Measurements from ENCODE around the gene RNF113A.
"Not testable (repeated sequence)": the region's sequence is repeated elsewhere in the genome, so short reads cannot be mapped to it uniquely, and the experiment has no call there.

RNF113A gene

GRCh38 chrX:119871599-119872395, at the start of gene RNF113A, which contains the start of gene NDUFA1:
Gene RNF113A (minus strand): TSS chrX:119871733. CDS start chrX:119871613, 120 bp downstream.
Gene NDUFA1 (plus strand): TSS chrX:119871832. CDS start chrX:119871912, 80 bp downstream.
- in situ Hi-C loops (cut with MboI; ENCODE audit: low sequenced_read_pairs), result no loop called here

GRCh38 chrX:119919835-119920585, 48.5 kb upstream of the RNF113A start:
- in situ Hi-C loops (cut with MboI; ENCODE audit: low sequenced_read_pairs), result no loop called here

- in situ Hi-C loops (cut with MboI; ENCODE audit: low sequenced_read_pairs), result no loop called here
These were observed 46.3 kb upstream of the RNF113A start for GRCh38 chrX:119917877-119918276.

- in situ Hi-C loops (cut with MboI; ENCODE audit: low sequenced_read_pairs), result no loop called here
These were observed 44.8 kb upstream of the RNF113A start for GRCh38 chrX:119916310-119916709.

GRCh38 chrX:119900976-119901375, 29.4 kb upstream of the RNF113A start:
- in situ Hi-C loops (cut with MboI; ENCODE audit: low sequenced_read_pairs), result no loop called here

- in situ Hi-C loops (cut with MboI; ENCODE audit: low sequenced_read_pairs), result no loop called here
These were observed 27.6 kb upstream of the RNF113A start for GRCh38 chrX:119899125-119899524.

- in situ Hi-C loops (cut with MboI; ENCODE audit: low sequenced_read_pairs), result no loop called here
These were observed 24.4 kb upstream of the RNF113A start, which contains the start of gene AKAP14 for GRCh38 chrX:119895843-119896326. Gene AKAP14 (plus strand): TSS chrX:119895893. CDS start chrX:119903224, 7,331 bp downstream.

GRCh38 chrX:119891961-119892692, 20.6 kb upstream of the RNF113A start:
- in situ Hi-C loops (cut with MboI; ENCODE audit: low sequenced_read_pairs), result not testable (repeated sequence)

- in situ Hi-C loops (cut with MboI; ENCODE audit: low sequenced_read_pairs), result not testable (repeated sequence)
These were observed 19.1 kb upstream of the RNF113A start for GRCh38 chrX:119890626-119891025.

GRCh38 chrX:119887721-119888425, 16.3 kb upstream of the RNF113A start:
- in situ Hi-C loops (cut with MboI; ENCODE audit: low sequenced_read_pairs), result no loop called here

GRCh38 chrX:119885554-119886428, 14.3 kb upstream of the RNF113A start:
- in situ Hi-C loops (cut with MboI; ENCODE audit: low sequenced_read_pairs), result no loop called here

GRCh38 chrX:119880552-119881437, 9.3 kb upstream of the RNF113A start:
- in situ Hi-C loops (cut with MboI; ENCODE audit: low sequenced_read_pairs), result no loop called here

GRCh38 chrX:119880076-119880475, 8.5 kb upstream of the RNF113A start:
- in situ Hi-C loops (cut with MboI; ENCODE audit: low sequenced_read_pairs), result no loop called here

GRCh38 chrX:119878740-119879139, 7.2 kb upstream of the RNF113A start:
- in situ Hi-C loops (cut with MboI; ENCODE audit: low sequenced_read_pairs), result no loop called here

GRCh38 chrX:119871245-119871598, 311 bp downstream of the RNF113A start:
- in situ Hi-C loops (cut with MboI; ENCODE audit: low sequenced_read_pairs), result no loop called here

GRCh38 chrX:119870626-119871131, 854 bp downstream of the RNF113A start:
- in situ Hi-C loops (cut with MboI; ENCODE audit: low sequenced_read_pairs), result no loop called here

- in situ Hi-C loops (cut with MboI; ENCODE audit: low sequenced_read_pairs), result no loop called here
These were observed 18.1 kb downstream of the RNF113A start for GRCh38 chrX:119853444-119853843.

All from HL-60/S4 treated with phorbol 12-myristate 13-acetate at 8.2 ng/mL for 4 days and 3 days (cell line).